Measurements from ENCODE around the gene LRRC75A. TPM values are rescaled to one million over a fixed set of nuclear protein-coding genes. Genes with fewer than 3 reads are reported as not detected.
A peak's percentile ranks its signal among the peaks of the same experiment; 100 is the strongest.

LRRC75A gene
- total and polyA plus RNA-seq, 2 donors (not counting 1 experiment from before 2014, with no cell fraction given), result 0.64 to 3.1 TPM

- H3K4me3 ChIP-seq (replicated peaks in 1 of 4; ENCODE audit: control extremely low read depth in 1 of 4, insufficient read depth in 1 of 4, low read depth in 3 of 4, low read length in 4 of 4), result no peak overlapping the region
- H3K36me3 ChIP-seq (ENCODE audit: control insufficient read depth, insufficient read depth, low read length), result peaks cover 12% of the 10 kb centered on the region
- H2AFZ ChIP-seq (ENCODE audit: low read length), result no peak overlapping the region
- no peak overlapping the region for H3K4me2 ChIP-seq (ENCODE audit: extremely low read depth, insufficient read depth, low read length)
- no peaks in the 10 kb centered on the region for H3K79me2 ChIP-seq (ENCODE audit: control insufficient read depth, insufficient read depth, low read length)
- no peaks in the 10 kb centered on the region for H3K9me3 ChIP-seq (ENCODE audit: control insufficient read depth, insufficient read depth, low read depth, low read length)
- H3K27ac ChIP-seq (ENCODE audit: insufficient read depth, low read length), result no peak overlapping the region
- no peaks in the 10 kb centered on the region for H4K20me1 ChIP-seq (ENCODE audit: control insufficient read depth, extremely low read depth, insufficient read depth, low read length)
- no peaks in the 10 kb centered on the region for H3K27me3 ChIP-seq (ENCODE audit: control insufficient read depth, insufficient read depth, low read length)
- TF ChIP-seq EZH2 (IDR thresholded peaks at IDR 0.05; ENCODE audit: low read length, missing control alignments) (no peak), CTCF (conservative IDR thresholded peaks at IDR 0.05 in 1 of 2, IDR thresholded peaks at IDR 0.05 in 1 of 2; ENCODE audit: low read depth in 1 of 2, low read length in 2 of 2) (no peak)
- no peaks in the 10 kb centered on the region for H3K4me1 ChIP-seq (ENCODE audit: control insufficient read depth, extremely low read depth, insufficient read depth, low read length)
- no peak for DNase-seq (ENCODE audit: low read depth in 2 of 2)
- no peak overlapping the region for H3K9ac ChIP-seq (ENCODE audit: insufficient read depth, low read length)
These were observed 42.0 kb downstream of the LRRC75A start for GRCh38 chr17:16450028-16450427.

- Histone ChIP-seq H3K9ac (ENCODE audit: insufficient read depth, low read length) (no peak overlapping the region), H3K4me3 (replicated peaks in 1 of 4; ENCODE audit: control extremely low read depth in 1 of 4, insufficient read depth in 1 of 4, low read depth in 3 of 4, low read length in 4 of 4) (no peak overlapping the region), H3K4me1 (ENCODE audit: control insufficient read depth, extremely low read depth, insufficient read depth, low read length) (peaks cover 2% of the 10 kb centered on the region), H3K27ac (ENCODE audit: insufficient read depth, low read length) (no peak overlapping the region), H3K27me3 (ENCODE audit: control insufficient read depth, insufficient read depth, low read length) (no peaks in the 10 kb centered on the region), H4K20me1 (ENCODE audit: control insufficient read depth, extremely low read depth, insufficient read depth, low read length) (no peaks in the 10 kb centered on the region), H2AFZ (ENCODE audit: low read length) (no peak overlapping the region), H3K4me2 (ENCODE audit: extremely low read depth, insufficient read depth, low read length) (no peak overlapping the region), H3K9me3 (ENCODE audit: control insufficient read depth, insufficient read depth, low read depth, low read length) (no peaks in the 10 kb centered on the region), H3K36me3 (ENCODE audit: control insufficient read depth, insufficient read depth, low read length) (peaks cover 12% of the 10 kb centered on the region), H3K79me2 (ENCODE audit: control insufficient read depth, insufficient read depth, low read length) (peaks cover under 1% of the 10 kb centered on the region)
- peak; percentile 48 to 73 for DNase-seq (ENCODE audit: low read depth in 2 of 2)
- TF ChIP-seq CTCF (conservative IDR thresholded peaks at IDR 0.05 in 1 of 2, IDR thresholded peaks at IDR 0.05 in 1 of 2; ENCODE audit: low read depth in 1 of 2, low read length in 2 of 2), result no peak
- TF ChIP-seq EZH2 (IDR thresholded peaks at IDR 0.05; ENCODE audit: low read length, missing control alignments), result no peak
These were observed 42.8 kb downstream of the LRRC75A start for GRCh38 chr17:16449121-16449570.

GRCh38 chr17:16448490-16448889 is 43.5 kb downstream of the LRRC75A start:
- Histone ChIP-seq H3K9ac (ENCODE audit: insufficient read depth, low read length) (no peak overlapping the region), H3K9me3 (ENCODE audit: control insufficient read depth, insufficient read depth, low read depth, low read length) (no peaks in the 10 kb centered on the region), H3K4me1 (ENCODE audit: control insufficient read depth, extremely low read depth, insufficient read depth, low read length) (peaks cover 2% of the 10 kb centered on the region), H2AFZ (ENCODE audit: low read length) (no peak overlapping the region), H4K20me1 (ENCODE audit: control insufficient read depth, extremely low read depth, insufficient read depth, low read length) (no peaks in the 10 kb centered on the region), H3K36me3 (ENCODE audit: control insufficient read depth, insufficient read depth, low read length) (peaks cover 17% of the 10 kb centered on the region), H3K27ac (ENCODE audit: insufficient read depth, low read length) (no peak overlapping the region), H3K4me2 (ENCODE audit: extremely low read depth, insufficient read depth, low read length) (no peak overlapping the region), H3K27me3 (ENCODE audit: control insufficient read depth, insufficient read depth, low read length) (no peaks in the 10 kb centered on the region), H3K4me3 (replicated peaks in 1 of 4; ENCODE audit: control extremely low read depth in 1 of 4, insufficient read depth in 1 of 4, low read depth in 3 of 4, low read length in 4 of 4) (no peak overlapping the region), H3K79me2 (ENCODE audit: control insufficient read depth, insufficient read depth, low read length) (peaks cover 7% of the 10 kb centered on the region)
- no peak for TF ChIP-seq EZH2 (IDR thresholded peaks at IDR 0.05; ENCODE audit: low read length, missing control alignments)
- no peak for TF ChIP-seq CTCF (conservative IDR thresholded peaks at IDR 0.05 in 1 of 2, IDR thresholded peaks at IDR 0.05 in 1 of 2; ENCODE audit: low read depth in 1 of 2, low read length in 2 of 2)
- DNase-seq (ENCODE audit: low read depth in 2 of 2), result no peak
